GM19239 (cell line): ENCODE measurements around the gene HNRNPA2B1.
"Not testable (repeated sequence)": the region's sequence is repeated elsewhere in the genome, so short reads cannot be mapped to it uniquely, and the experiment has no call there.

Experiments used
- DNase-seq: peaks from one replicate; pipeline ENCODE4 v3.0.0; 2011; ENCODE audit warnings: low spot score; ENCODE audit not compliant: insufficient read length
- FAIRE-seq: peaks from 2 replicates; lab custom pipeline; 2011; peaks lifted over from hg19 to GRCh38; lab: Jason Lieb, UNC

HNRNPA2B1 gene

DNA sequence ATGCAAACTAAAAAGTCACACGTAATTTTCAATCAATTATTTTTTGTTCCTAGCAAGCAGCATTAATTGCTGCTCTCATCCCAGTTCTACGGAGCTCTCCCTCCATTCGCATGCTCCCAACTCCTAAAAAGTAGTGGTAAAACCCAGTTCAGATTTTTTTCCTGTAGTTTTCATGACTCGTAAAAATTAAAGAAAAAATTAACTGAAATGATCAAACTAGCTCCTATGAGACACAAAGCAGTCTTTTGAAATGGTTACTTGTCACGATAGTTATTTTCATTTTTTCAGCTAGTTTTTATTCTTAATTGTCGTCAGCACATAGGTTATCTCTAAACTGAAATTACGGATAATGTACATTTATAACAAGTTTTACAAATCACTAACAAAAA is 1.8 kb downstream of the HNRNPA2B1 start:
- DNase-seq, result no peak
- peak; percentile 14 for FAIRE-seq

DNA sequence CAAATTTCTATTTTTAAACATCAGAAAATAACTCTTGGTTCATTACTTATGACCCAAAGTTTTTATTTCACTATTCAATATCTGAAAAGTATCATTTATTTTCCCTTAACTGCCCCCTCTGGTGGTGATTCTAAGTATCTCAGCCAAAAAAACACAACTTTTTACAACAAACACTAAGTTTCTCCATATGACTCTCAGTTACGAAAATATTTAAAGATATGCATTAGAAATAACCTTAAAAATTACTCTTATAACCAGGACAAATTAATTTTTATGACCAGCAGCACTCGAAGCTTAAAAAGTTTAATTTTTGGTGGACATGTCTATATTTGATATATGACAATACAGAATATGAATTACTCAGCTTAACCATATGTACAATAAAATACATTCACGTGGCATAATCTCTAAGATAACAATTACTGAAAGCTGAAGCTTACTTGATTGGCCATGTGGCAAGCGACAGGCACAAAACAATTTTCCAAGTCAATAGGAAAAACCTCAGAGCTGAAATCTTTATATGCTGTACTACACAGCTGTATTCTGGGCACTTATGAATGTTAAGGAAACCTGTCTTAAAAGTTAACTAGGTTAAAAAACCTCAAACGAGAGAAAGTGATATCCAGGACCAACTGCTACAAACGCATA is 2.3 kb downstream of the HNRNPA2B1 start:
- DNase-seq (no peak), FAIRE-seq (peak; percentile 66)

DNA sequence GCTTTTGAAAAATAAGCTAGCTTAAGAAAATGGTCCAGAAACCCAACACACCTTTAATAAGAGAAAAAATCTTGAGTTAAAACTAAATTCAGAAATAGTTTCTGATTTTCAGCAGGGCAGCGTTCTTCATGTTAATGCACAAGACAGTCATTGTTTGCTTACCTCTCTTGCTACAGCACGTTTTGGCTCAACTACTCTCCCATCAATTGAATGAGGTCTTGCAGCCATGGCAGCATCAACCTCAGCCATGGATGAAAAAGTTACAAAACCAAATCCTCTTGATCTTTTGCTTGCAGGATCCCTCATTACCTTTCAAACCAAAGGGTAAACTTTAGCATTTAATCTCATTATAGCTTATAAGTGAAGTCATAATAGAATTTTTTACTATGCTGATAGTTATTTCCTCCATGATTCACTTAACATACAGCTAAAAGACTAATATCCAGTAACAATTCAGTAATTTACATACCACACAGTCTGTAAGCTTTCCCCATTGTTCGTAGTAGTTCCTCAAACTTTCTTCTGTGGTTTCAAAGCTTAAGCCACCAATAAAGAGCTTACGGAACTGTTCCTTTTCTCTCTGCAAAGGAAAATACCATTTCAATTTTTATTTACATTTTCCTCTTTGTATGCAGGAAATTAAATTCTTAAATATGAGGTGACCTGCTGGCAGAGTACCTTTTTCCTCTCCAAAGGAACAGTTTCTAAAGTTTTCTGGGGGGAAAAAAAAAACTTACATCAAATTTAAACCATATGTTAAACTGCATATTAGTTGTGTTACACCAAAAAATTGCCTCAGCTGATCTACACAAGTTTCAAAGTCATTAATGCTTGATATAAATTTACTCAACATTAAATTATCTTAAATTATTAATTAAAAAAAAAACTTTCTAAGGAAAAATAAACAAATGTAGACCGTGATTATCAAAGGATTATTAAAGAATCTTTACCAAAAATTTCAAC is 3.1 kb downstream of the HNRNPA2B1 start:
- FAIRE-seq (peak; percentile 79), DNase-seq (no peak)

DNA sequence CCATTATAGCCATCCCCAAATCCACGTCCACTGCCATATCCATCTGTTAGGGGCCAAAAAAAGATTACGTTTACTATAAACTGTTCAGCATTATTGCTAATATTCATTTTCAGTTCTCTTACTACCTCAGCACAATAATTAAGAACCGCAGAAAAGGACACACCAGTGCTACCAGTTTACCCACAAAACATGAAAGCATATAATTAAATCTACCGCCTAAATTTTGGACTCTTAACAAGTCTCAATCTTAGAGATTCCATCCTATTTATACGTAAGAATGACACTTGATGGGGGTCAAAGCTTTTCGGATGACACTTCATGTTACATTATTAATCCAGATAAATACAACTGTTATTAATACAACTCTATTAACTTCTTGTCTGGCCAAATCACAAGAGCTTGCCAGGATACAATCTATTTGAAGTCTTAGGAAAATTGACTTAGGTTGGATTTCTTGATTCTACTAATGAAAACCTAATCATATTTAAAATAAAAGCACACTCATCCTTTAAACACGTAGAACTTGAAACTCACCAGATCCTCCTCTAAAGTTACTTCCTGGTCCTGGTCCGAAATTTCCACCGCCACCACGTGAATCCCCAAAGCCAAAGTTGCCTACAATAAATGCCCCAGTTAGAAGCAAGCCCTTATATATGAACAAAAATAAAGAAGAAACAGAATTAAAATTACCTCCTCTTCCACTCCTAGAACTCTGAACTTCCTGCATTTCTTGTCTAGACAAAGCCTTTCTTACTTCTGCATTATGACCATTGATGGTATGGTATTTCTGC is 4.5 kb downstream of the HNRNPA2B1 start:
- no peak for DNase-seq
- no peak for FAIRE-seq

DNA sequence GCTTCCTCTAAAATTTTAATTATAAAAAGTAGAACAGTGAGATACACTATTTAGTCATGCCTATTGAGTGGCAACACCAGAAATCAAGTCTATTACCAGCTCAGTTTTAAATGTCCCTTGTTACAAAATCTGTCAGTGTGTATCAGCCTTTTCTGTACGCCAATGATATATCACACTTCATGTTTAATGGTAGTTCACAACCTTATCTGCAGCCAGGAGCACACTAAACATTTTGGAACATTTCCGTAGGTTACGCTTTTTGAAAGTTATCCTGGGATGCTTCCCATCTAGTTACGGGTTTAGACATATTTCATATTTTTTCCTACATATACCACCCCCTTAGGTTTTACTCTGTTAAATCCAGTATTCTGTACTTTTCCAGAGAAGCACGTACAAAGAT is 5.4 kb downstream of the HNRNPA2B1 start:
- DNase-seq, result no peak
- FAIRE-seq, result no peak

DNA sequence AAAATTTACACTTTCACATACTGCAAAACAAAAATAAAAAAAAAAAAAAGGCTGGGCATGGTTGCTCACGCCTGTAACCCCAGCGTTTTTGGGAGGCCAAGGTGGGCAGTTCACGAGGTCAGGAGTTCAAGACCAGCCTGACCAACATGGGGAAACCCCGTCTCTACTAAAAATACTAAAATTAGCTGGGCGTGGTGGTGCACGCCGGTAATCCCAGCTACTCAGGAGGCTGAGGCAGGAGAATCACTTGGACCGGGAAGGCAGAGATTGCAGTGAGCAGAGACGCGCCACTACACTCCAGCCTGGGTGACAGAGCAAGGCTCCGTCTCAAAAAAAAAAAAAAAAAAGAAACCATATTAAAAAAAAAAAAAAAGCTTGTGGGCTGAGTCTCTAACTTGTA is 5.8 kb downstream of the HNRNPA2B1 start:
- not testable (repeated sequence) for FAIRE-seq

DNA sequence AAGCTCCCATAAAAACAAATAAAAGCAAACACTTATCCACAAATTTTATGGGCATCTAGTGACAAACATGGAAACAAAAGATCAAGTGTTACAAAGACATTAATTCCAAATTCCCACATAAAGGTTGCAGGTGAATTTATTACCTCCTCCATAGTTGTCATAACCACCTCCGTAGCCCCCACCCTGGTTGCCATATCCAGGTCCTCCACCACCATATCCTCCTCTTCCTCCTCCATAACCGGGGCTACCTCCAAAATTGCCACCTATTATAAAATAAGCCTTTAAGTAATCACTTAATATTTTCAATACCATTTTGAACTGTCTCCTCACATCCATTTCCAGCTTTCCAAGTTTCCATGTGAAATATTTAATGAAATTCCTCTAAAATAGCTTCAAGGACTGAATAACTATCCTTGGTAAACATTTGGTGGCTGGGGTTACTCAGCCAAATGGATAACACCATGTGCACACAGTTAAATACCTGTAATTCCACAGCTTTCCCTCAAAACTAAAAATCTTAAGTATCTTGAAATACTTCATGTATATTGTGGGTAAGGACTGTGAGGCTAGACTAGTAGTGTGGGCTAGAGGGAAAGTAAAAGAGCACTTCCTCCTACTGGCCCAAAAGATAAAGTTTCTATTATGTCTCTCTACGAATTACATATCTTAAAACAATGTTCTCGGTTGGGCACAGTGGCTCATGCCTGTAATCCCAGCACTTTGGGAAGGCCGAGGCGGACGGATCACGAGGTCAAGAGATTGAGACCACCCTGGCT is 6.9 kb downstream of the HNRNPA2B1 start:
- no peak for FAIRE-seq

More for the DNA sequence above, 5.8 kb downstream of the HNRNPA2B1 start:
- not testable (repeated sequence) for DNase-seq

DNA sequence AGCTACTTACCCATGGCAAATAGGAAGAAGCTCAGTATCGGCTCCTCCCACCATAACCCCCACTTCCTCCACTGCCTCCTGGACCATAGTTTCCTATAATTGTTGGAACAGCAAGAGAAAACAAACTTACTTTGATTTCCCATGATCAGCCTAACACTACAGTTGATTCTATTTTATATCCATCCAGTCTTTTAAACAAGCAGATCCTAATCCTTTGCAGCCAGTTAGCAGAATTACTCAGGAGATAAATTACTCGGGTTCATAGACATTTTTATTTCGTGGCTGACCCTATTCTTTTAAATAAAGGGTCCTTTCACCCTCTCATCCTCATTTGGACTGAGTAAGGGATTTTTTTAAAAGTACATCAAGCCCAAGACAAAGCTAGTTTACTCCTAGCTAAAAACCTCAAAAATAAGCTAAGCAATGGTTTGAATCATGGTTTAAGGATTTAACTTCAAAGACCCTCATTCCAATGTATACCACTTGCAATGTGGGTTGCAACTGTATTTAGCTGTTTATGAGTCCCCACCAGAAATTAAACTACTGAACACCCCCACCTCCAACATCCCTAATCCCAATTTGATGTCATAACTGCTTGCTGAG is 8.0 kb downstream of the HNRNPA2B1 start:
- no peak for DNase-seq
- no peak for FAIRE-seq

More for the DNA sequence above, 6.9 kb downstream of the HNRNPA2B1 start:
- DNase-seq, result no peak

DNA sequence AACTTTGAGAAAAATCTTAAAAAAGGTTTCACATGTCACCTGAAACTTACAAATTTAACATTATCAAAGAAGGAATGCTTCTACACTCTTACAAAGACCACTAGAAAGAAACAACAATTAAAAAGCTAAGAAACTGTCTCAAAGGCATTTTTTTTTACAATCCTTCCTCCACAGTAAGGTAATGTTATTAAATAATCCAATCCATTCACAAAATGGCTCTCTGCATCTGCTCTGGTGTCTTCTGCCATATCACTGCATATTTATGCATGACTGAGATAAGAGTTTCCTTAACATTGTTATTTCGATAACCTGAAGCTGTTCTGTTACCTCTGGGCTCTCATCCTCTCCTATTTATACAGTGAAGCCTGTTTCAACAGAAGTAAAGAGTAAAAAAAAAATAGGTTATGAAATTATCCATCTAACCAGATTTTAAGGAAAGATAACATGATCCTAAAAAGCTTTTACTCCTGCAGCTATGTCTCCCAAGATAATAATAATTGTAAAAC is 8.5 kb downstream of the HNRNPA2B1 start:
- FAIRE-seq (no peak), DNase-seq (no peak)

DNA sequence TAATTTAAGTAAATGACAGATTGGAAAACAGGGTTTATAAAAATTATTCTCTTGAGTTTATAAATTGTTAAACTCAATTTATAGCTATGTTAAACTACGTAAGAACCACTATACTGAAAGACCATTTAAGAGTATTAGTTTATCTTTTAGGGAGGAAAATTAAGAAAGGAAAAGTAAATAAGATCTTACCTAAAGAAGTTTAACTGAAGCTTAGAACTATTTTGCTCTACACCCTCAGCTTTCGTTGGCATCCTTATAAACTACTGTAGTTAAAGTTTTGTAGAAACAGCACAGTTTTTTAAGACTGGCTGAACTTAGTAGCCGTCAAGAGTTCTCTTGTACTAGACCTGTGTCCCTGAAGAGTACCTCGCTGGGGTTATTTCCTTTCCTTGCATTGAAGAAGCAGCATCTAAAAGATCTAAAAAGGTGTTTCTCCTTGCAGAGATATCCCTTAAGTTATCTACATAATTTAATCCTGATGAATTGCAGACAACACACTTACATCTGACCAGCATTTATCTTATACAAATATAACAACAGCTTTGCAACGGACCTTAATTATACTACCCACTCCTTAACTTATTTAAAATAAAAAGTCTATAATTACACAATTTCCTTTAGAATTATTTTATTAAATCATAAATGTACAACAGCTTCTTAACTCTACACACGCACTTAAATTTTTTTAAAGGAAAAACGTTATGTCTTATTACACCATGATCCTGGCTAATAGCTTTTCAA is 9.1 kb downstream of the HNRNPA2B1 start:
- DNase-seq (no peak), FAIRE-seq (no peak)

DNA sequence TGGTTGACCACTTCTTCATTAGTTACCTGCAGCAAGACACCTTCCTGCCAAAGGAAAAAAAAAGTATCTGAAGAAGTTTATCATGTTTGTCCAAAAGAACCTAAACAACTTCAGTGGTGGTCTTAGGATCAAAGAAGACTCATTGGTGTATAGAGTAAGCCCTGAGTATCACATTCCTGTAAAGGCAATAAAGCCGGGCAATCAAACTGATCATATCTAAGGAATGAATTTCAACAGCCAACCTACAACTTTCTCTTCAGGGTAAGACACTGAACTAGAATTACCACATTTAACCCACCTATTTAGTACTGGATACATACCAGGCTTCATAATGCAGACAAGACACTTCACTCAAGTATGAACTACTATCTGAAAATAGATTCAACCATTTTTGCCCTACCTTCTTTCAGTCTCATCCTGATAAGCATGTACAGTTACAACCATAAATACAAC is 10.1 kb downstream of the HNRNPA2B1 start:
- no peak for DNase-seq
- peak; percentile 23 for FAIRE-seq

DNA sequence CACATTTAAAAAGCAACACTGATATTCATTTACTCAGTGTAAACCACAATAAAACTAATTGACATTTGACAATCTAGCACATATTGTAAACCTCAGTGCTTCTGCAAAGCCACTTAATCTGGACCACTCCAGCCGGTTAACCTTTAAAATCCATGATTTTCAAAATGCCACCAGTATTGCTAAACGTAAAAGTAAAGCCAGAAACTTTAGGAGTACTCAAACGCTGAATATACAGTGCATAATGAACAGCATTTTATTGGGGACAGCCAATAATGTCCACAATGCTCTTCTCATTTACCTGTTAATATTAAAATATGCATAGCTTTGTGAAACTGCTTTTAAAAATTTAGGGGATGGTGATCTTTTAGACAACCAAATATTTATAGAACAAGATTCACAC is 10.8 kb downstream of the HNRNPA2B1 start:
- DNase-seq (no peak), FAIRE-seq (no peak)

DNA sequence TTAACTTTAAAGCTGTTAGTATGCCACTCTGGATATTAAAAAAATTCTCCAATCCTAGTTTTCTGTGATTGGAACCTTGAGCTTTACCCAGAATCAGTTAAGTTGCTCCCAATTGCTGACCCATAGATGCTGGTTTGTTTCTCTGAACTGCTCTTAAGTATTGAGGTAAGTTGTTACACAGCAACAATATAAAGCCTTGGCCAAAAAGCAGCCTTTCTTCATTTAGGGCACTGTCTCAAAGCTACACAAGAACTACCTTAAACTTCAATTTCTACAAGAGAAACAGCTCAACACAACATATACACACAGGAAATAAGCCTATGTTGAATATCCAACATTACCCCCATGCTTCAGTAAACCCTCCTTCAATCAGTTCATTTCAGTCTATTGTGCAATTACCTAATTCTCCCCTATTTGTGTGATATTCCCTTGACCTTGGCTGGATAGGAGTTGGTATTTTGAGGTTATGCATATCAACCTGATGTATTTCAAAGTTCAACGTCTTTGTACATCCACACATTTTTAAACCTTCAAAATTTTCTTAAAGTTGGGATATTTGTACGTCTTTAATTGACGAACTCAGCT is 11.5 kb downstream of the HNRNPA2B1 start:
- no peak for DNase-seq
- peak; percentile 60 for FAIRE-seq

DNA sequence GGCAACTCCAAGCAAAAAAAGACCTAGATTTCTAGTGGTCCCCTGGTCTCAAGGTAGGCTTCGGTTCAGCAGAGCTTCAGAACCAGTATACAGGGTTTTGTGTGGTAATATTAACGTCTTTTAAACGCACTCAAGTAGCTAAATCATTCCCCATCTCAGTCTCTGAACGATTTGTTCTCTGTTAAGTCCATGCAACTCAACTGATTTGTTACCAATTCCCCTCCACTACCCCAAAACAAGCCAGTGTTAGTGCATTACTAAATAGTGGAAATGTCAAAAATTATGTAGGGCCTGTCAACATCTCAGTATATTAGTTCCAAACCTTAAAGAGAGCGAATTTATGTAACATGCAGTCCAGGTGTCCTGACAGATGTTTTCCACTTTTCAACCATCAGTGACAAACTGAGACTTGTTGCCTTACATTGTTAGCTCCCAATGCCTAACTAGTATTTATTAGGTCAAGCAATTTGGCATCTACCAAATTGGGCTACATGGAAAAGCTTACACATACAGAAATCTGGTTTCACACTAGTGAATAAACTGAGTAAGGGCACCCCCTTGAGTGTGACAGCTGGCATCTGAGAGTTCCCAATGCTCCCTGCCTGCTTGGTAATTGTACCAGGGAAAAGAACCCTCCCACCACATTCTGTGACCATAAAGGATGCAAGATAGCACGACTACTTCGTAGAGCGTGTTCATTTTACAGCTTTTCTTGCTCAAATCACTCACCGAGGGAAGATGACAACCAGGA is 12.2 kb downstream of the HNRNPA2B1 start:
- FAIRE-seq (peak; percentile 60), DNase-seq (no peak)

DNA sequence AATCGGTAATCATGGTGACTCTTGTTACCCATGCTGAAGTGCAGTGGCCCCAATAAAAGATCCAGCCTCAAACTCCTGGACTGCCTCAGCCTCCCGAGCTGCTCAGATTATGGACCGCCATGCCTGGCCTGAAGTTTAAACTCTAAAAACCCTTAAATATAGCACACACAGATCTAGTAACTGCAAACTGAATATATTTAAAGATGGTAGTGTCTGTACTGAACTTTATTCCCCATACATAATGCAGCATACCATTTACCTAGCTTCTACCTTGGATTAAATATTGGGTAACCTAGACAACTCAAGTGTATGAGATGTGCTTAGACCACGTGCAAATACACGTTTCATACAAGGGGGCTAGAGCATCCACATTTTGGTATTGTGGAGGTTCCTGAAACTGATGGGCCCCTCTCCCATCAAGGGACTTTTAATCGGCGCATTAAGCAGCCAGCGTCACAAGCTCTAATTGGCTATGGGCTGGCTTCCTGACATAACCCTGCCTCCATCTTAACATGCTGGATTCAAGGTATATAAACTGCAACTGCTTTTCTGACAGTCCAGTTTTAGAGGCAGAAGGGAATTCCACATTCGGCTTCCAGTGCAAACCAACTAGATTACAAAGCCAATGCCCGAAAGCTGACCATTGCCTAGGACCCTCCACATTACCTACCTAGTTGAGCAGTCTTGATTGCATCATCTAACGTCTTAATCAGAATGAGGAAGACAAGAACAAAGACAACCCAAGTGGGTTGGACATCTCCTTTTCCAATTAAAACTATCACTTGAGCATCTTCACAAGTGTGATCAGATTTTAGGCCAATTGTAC is 13.0 kb downstream of the HNRNPA2B1 start:
- peak; percentile 61 for FAIRE-seq
- no peak for DNase-seq
